ENCODE results near the gene SMYD5.
"Not testable (repeated sequence)": the region's sequence is repeated elsewhere in the genome, so short reads cannot be mapped to it uniquely, and the experiment has no call there.

The SMYD5 gene

DNA sequence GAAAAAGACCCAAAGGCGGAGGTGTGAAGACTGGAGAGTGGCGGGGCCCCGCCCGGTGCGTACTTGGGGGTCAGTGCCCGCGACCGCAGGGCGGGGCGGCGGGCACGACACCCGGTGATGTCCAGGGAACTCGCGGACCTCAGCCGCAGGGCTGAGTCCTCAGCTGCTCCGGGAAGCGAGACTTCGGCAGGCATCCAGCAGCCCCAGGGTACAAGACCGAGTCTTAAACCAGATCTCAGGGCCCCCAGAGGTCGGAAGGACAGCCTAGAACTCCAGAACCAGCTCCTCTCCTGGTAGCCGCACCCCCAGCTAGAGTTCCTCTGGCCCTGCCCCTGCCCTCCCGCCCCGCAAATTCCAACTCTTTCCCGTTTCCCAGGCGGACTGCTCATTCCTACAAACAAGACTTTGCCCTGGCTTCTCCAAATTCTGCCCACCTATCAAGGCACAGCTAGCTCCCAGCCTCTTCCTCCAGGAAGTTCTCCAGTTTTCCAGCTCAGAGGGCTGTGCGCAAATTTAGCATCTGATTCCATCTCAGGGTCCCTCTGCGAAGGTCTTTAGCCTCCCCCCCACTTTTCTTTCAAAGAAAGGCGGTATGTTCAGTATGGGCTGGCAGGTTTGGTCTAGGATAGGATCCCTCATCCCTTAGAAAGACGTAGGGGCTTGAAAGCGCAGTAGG, 37.7 kb upstream of the SMYD5 start:
- DNase-seq (ENCODE audit: insufficient read length, low spot score) = no peak
- no peak for FAIRE-seq
- TF ChIP-seq TAF1 (IDR thresholded peaks at IDR 0.05; ENCODE audit: low read depth, low read length) (no peak), POLR2A (IDR thresholded peaks at IDR 0.05; ENCODE audit: low read depth, low read length) (no peak), POU2F2 (IDR thresholded peaks at IDR 0.05; ENCODE audit: low read depth, low read length) (no peak), PAX5 (IDR thresholded peaks at IDR 0.05; ENCODE audit: insufficient read depth, low read length, severe bottlenecking) (no peak), POLR2AphosphoS5 (IDR thresholded peaks at IDR 0.05; ENCODE audit: low read depth, low read length) (no peak), SPI1 (IDR thresholded peaks at IDR 0.05; ENCODE audit: low read depth, low read length) (no peak)

DNA sequence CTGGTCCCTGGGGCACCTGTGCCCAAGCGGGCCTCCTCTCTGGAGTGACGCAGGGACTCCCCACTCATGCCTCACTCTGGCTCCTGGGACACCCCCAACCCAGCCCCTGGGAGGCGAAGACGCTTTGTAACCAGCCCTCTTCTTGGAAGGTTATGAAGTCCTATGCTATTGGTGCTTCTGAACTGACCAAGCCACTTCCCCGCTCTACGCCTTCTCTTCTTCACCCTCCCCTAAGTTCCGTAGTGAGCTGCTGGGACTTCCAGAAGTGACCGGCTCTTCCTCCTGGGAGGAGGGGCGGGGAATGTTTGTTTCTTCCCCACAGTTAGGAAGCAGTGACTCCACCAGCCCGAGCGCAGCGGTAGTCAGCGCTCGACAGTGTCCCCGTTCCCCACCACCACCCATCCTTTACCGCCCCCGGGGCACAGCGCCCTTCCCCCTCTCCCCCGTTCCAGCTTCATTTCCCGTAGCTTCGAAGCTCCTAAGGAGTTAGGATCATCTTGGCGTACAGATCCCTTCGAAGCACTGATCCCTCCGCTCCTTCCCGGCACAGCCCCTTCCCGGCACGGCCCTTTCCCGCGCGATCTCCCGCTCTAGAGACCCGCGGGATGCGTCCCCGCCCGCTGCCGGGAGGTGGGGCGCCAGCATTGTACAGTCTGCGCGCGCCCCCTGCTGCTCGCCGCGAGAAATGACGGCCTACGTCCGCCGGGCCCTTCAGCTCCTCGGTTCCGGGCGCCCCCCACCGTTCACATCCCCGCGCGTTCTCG, 37.0 kb upstream of the SMYD5 start:
- TF ChIP-seq POU2F2 (IDR thresholded peaks at IDR 0.05; ENCODE audit: low read depth, low read length) (no peak), TAF1 (IDR thresholded peaks at IDR 0.05; ENCODE audit: low read depth, low read length) (no peak), PAX5 (IDR thresholded peaks at IDR 0.05; ENCODE audit: insufficient read depth, low read length, severe bottlenecking) (no peak), POLR2A (IDR thresholded peaks at IDR 0.05; ENCODE audit: low read depth, low read length) (no peak), POLR2AphosphoS5 (IDR thresholded peaks at IDR 0.05; ENCODE audit: low read depth, low read length) (no peak), SPI1 (IDR thresholded peaks at IDR 0.05; ENCODE audit: low read depth, low read length) (no peak)
- FAIRE-seq (peak; percentile 85), DNase-seq (ENCODE audit: insufficient read length, low spot score) (peak; percentile 95)

DNA sequence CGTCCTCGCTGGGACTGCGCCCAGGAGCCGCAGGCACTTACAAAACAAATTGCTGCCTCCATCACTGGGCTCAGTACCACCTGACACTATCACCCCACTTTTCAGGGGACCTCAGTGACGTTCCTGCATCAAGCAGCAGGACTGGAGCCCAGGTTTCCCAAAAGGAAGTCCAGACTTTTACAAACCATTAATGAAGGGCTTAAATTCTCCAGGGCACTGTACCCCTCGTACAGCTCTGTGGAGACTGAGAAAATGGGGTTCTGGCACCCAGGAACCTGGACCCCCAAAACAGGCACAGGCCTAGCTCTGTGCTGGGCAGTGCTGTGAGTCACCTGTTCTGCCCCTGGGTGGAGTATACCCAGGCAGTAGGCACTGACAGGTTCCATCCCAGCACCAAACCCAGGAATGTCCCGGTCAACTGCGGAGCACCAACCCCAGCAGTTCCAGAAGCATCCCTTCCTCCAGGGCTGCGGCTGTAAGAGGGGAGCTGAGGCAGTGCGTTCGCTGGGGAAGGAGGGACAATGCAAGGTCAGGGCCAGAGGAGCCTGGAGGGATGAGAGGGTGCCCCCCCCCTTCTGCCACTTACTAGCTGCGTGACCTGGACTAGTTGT, 36.3 kb upstream of the SMYD5 start:
- TF ChIP-seq POU2F2 (IDR thresholded peaks at IDR 0.05; ENCODE audit: low read depth, low read length) = no peak
- TF ChIP-seq POLR2AphosphoS5 (IDR thresholded peaks at IDR 0.05; ENCODE audit: low read depth, low read length) = no peak
- no peak for TF ChIP-seq POLR2A (IDR thresholded peaks at IDR 0.05; ENCODE audit: low read depth, low read length)
- no peak for TF ChIP-seq TAF1 (IDR thresholded peaks at IDR 0.05; ENCODE audit: low read depth, low read length)
- no peak for TF ChIP-seq PAX5 (IDR thresholded peaks at IDR 0.05; ENCODE audit: insufficient read depth, low read length, severe bottlenecking)
- TF ChIP-seq SPI1 (IDR thresholded peaks at IDR 0.05; ENCODE audit: low read depth, low read length) = no peak
- FAIRE-seq = no peak
- no peak for DNase-seq (ENCODE audit: insufficient read length, low spot score)

DNA sequence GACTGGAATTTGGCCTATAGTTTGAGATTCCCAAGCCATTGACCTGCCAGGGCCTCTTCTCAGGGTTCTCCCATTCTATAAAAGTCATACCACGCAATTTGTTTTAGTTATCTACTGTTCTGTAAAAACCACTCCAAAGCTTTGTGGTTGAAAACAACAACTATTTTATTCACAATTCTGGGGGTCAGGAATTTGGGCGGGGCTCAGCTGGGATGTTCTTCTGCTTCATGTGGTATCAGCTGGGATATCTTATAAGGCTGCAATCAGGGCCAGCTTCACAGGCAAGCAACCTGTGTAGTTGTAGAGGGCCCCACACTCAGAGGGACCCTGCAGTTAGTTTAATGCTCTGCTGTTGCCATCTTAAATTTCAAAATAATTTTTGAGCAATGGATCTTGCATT, 28.1 kb upstream of the SMYD5 start:
- DNase-seq (ENCODE audit: insufficient read length, low spot score) (no peak), FAIRE-seq (no peak)
- TF ChIP-seq POU2F2 (IDR thresholded peaks at IDR 0.05; ENCODE audit: low read depth, low read length) = no peak
- TF ChIP-seq PAX5 (IDR thresholded peaks at IDR 0.05; ENCODE audit: insufficient read depth, low read length, severe bottlenecking) = no peak
- TF ChIP-seq POLR2A (IDR thresholded peaks at IDR 0.05; ENCODE audit: low read depth, low read length) = no peak
- TF ChIP-seq SPI1 (IDR thresholded peaks at IDR 0.05; ENCODE audit: low read depth, low read length) = no peak
- no peak for TF ChIP-seq TAF1 (IDR thresholded peaks at IDR 0.05; ENCODE audit: low read depth, low read length)
- TF ChIP-seq POLR2AphosphoS5 (IDR thresholded peaks at IDR 0.05; ENCODE audit: low read depth, low read length) = no peak

DNA sequence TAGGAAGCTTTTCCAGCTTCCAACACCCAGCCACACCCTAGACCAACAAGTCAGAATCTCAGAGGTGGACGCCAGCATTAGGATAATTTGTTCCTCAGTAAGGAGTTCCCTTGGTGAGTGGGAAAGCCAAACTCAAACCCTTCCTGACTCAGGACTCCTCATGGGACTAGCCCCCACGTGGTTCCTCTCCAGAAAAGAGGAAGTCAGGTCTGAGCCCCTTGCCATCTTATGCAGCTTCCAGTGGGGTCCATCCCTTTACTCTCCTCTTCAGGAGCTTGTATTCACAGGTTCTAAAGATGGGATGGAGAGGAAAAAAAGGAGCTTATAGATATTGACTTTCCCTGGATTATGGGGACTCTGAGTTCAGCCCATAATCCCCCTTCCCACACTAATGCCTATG, 26.5 kb upstream of the SMYD5 start:
- no peak for DNase-seq (ENCODE audit: insufficient read length, low spot score)
- no peak for FAIRE-seq

DNA sequence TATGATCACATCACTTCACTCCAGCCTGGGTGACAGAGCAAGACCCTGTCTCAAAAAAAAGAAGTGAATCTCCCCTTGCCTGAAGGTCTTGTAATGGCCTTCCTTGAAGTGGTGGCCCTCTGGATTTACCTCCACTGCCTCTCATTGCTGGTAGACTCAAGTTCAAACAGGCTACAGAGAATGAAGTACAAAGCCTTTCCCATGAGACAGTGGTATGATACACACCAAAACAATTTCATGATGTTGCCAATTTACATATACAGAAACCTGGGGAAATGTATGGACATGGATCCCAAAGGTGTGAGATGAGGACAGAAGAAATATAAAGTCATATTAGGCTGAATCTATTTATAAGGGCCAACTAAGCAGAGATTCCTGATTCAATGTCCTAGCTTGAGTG, 16.5 kb upstream of the SMYD5 start:
- FAIRE-seq (no peak), DNase-seq (ENCODE audit: insufficient read length, low spot score) (no peak)
- TF ChIP-seq POLR2AphosphoS5 (IDR thresholded peaks at IDR 0.05; ENCODE audit: low read depth, low read length) (no peak), PAX5 (IDR thresholded peaks at IDR 0.05; ENCODE audit: insufficient read depth, low read length, severe bottlenecking) (no peak), POLR2A (IDR thresholded peaks at IDR 0.05; ENCODE audit: low read depth, low read length) (no peak), TAF1 (IDR thresholded peaks at IDR 0.05; ENCODE audit: low read depth, low read length) (no peak)

More for the DNA sequence above, 26.5 kb upstream of the SMYD5 start:
- peak; percentile 60 for TF ChIP-seq SPI1 (IDR thresholded peaks at IDR 0.05; ENCODE audit: low read depth, low read length)
- no peak for TF ChIP-seq PAX5 (IDR thresholded peaks at IDR 0.05; ENCODE audit: insufficient read depth, low read length, severe bottlenecking)

DNA sequence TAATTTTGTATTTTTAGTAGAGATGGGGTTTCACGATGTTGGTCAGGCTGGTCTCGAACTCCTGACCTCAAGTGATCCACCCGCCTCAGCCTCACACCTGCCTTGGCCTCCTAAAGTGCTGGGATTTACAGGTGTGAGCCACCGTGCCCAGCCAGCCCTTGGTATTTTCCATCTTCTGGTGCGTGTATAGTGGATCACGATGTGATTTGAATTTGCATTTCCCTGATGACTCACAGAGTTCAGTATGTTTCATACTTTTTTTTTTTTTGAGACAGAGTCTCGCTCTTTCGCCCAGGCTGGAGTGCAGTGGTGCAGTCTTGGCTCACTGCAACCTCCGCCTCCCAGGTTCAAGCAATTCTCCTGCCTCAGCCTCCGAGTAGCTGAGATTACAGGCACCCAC, 13.8 kb upstream of the SMYD5 start:
- FAIRE-seq = not testable (repeated sequence)

DNA sequence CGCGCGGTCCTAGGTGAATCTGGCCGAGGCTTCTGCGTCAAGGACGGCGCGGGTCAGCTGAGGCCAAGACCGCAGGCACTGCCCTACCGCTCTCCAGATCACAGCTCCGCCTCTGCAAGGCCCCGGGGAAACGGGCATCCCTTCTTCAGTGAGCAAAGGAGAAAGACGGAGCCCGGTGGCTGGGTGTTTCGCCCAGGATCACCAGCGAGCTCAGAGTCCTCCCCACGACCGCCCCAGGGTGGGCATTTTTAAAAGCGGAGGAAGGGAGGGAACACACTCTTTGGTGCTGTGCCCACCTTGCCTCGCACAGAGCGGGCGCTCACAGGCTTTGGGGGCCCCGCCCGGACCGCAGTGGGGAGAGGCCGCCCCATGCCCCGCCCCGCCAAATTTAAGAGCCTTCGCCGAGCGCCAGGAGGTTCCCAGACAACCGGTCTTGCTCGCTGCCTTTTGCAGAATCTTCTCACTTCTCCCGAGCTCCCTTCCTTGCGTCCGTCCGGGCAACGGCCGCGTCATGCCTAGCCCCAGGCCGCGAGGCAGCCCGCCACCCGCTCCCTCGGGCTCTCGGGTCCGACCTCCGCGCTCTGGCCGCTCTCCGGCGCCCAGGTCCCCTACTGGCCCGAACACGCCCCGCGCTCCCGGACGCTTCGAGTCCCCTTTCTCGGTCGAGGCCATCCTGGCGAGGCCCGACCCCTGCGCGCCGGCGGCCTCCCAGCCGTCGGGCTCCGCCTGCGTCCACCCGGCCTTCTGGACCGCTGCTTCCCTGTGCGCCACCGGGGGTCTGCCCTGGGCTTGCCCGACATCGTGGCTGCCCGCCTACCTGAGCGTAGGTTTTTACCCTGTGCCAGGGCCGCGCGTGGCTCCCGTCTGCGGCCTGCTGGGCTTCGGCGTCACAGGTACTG, 11.6 kb upstream of the SMYD5 start, which contains the start of gene NOTO:
TSS of gene NOTO (plus strand) at position 419 of the 899 bp plus-strand sequence. CDS start at position 512, 93 bp downstream.
- no peak for FAIRE-seq
- DNase-seq (ENCODE audit: insufficient read length, low spot score) = no peak
- no peak for TF ChIP-seq POU2F2 (IDR thresholded peaks at IDR 0.05; ENCODE audit: low read depth, low read length)
- no peak for TF ChIP-seq SPI1 (IDR thresholded peaks at IDR 0.05; ENCODE audit: low read depth, low read length)
- TF ChIP-seq PAX5 (IDR thresholded peaks at IDR 0.05; ENCODE audit: insufficient read depth, low read length, severe bottlenecking) = no peak
- TF ChIP-seq TAF1 (IDR thresholded peaks at IDR 0.05; ENCODE audit: low read depth, low read length) = no peak

More for the DNA sequence above, 13.8 kb upstream of the SMYD5 start:
- not testable (repeated sequence) for DNase-seq (ENCODE audit: insufficient read length, low spot score)

DNA sequence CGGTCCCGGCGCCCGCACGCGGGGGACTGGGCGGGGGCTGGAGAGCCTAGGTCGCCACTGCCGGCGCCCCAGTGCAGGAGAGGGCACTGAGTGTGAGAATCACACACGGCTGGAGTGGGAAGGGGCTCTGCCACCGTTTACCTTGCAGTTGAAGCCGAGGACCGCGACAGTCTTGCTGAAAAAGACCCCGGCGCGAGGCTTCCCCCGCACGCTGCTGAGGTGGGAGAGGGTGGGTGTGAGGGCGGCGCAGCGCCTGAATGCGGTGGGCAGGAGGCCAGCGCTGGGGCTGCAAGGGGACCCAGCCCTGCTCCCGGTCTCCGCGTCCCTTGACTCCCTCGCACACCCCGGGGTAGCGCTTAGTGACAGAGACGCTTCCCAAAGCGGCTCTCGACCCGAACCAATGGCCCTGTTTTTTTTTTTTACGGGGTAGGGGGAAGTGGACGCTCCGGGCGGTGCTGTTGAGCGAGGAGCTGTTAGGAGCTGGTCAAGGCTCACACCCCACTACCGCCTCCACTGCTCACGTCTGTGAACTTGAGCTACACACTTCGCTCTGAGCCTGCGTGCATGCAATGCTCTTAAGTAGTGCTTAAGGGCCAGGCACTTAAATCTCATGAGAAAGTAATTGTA, 10.9 kb upstream of the SMYD5 start:
- TF ChIP-seq PAX5 (IDR thresholded peaks at IDR 0.05; ENCODE audit: insufficient read depth, low read length, severe bottlenecking) (no peak), SPI1 (IDR thresholded peaks at IDR 0.05; ENCODE audit: low read depth, low read length) (no peak), POU2F2 (IDR thresholded peaks at IDR 0.05; ENCODE audit: low read depth, low read length) (no peak), POLR2A (IDR thresholded peaks at IDR 0.05; ENCODE audit: low read depth, low read length) (no peak), POLR2AphosphoS5 (IDR thresholded peaks at IDR 0.05; ENCODE audit: low read depth, low read length) (no peak), TAF1 (IDR thresholded peaks at IDR 0.05; ENCODE audit: low read depth, low read length) (no peak)
- FAIRE-seq = no peak
- DNase-seq (ENCODE audit: insufficient read length, low spot score) = no peak
